HepG2 (cell line): Measurements from ENCODE around the gene TUT4. TPM values are rescaled to one million over a fixed set of nuclear protein-coding genes. Genes with fewer than 3 reads are reported as not detected.

Experiments used
- AKNA ChIP-seq: sonication (generic); formaldehyde crosslinking; IDR thresholded peaks from 2 replicates; pipeline ENCODE4 v1.4.0; 2020; ENCODE audit warnings: missing genetic modification reagents, borderline replicate concordance
- BATF2 ChIP-seq: sonication (generic); formaldehyde crosslinking; IDR thresholded peaks from 2 replicates; pipeline ENCODE4 v1.8.0; 2022; ENCODE audit warnings: mild to moderate bottlenecking, missing genetic modification reagents, moderate library complexity
- CEBPB ChIP-seq: IDR thresholded peaks from 2 replicates; pipeline ENCODE4 v1.6.1; 2011; ENCODE audit warnings: low read depth, low read length, improper control_type of control experiment, borderline replicate concordance
- GABPA ChIP-seq, 2 experiments: IDR thresholded peaks; 2 replicates each; pipeline ENCODE4 v1.6.1; 2011 to 2016; ENCODE audit warnings: low read depth in 2 of 2, low read length in 1 of 2, missing biosample characterization in 1 of 2, missing genetic modification characterization in 1 of 2
- GRHL1 ChIP-seq: sonication (generic); formaldehyde crosslinking; conservative IDR thresholded peaks from 2 replicates; pipeline ENCODE4 v1.8.0; 2022; ENCODE audit warnings: missing genetic modification reagents
- GTF2F1 ChIP-seq: fragments of 150-350 bp; IDR thresholded peaks from 2 replicates; pipeline ENCODE4 v1.6.1; 2014; ENCODE audit warnings: low read length
- HIVEP1 ChIP-seq: sonication (generic); formaldehyde crosslinking; IDR thresholded peaks from 2 replicates; pipeline ENCODE4 v1.4.0; 2020; ENCODE audit warnings: mild to moderate bottlenecking, missing genetic modification reagents
- HOXD1 ChIP-seq: sonication (generic); formaldehyde crosslinking; IDR thresholded peaks from 2 replicates; pipeline ENCODE4 v1.5.0; 2020; ENCODE audit warnings: missing genetic modification reagents
- KLF13 ChIP-seq: sonication (generic); formaldehyde crosslinking; IDR thresholded peaks from 2 replicates; pipeline ENCODE4 v1.4.0; 2020; ENCODE audit warnings: mild to moderate bottlenecking, missing genetic modification reagents
- NCOA1 ChIP-seq: sonication (generic); formaldehyde crosslinking; IDR thresholded peaks from 2 replicates; pipeline ENCODE4 v1.9.0; 2021; ENCODE audit warnings: missing genetic modification reagents
- SMAD9 ChIP-seq: sonication (generic); formaldehyde crosslinking; IDR thresholded peaks from 2 replicates; pipeline ENCODE4 v1.5.1; 2020; ENCODE audit warnings: mild to moderate bottlenecking, missing genetic modification reagents
- ZBTB3 ChIP-seq: sonication (generic); formaldehyde crosslinking; IDR thresholded peaks from 2 replicates; pipeline ENCODE4 v1.4.0; 2020; ENCODE audit warnings: low read depth, mild to moderate bottlenecking, moderate library complexity, missing genetic modification reagents, borderline replicate concordance
- ZBTB38 ChIP-seq: sonication (generic); formaldehyde crosslinking; IDR thresholded peaks from 2 replicates; pipeline ENCODE4 v1.5.1; 2020; ENCODE audit warnings: mild to moderate bottlenecking, missing genetic modification reagents
- ZNF251 ChIP-seq: sonication (generic); formaldehyde crosslinking; IDR thresholded peaks from 2 replicates; pipeline ENCODE4 v1.9.0; 2021; ENCODE audit warnings: mild to moderate bottlenecking, missing genetic modification reagents
- ZNF274 ChIP-seq: sonication (generic); formaldehyde crosslinking; IDR thresholded peaks from 2 replicates; pipeline ENCODE4 v1.5.1; 2020; ENCODE audit warnings: mild to moderate bottlenecking, missing genetic modification reagents
- ZNF337 ChIP-seq: sonication (generic); formaldehyde crosslinking; IDR thresholded peaks from 2 replicates; pipeline ENCODE4 v1.5.1; 2020; ENCODE audit warnings: missing genetic modification reagents, low read depth, mild to moderate bottlenecking, borderline replicate concordance
- ZNF431 ChIP-seq: sonication (generic); formaldehyde crosslinking; IDR thresholded peaks from 2 replicates; pipeline ENCODE4 v1.9.0; 2022; ENCODE audit warnings: missing genetic modification reagents, low read depth, mild to moderate bottlenecking, borderline replicate concordance
- ZNF703 ChIP-seq: sonication (generic); formaldehyde crosslinking; IDR thresholded peaks from 2 replicates; pipeline ENCODE4 v1.5.1; 2020; ENCODE audit warnings: missing genetic modification reagents, mild to moderate bottlenecking, moderate library complexity, borderline replicate concordance
- ZNF749 ChIP-seq: sonication (generic); formaldehyde crosslinking; IDR thresholded peaks from 2 replicates; pipeline ENCODE4 v1.8.0; 2022; ENCODE audit warnings: mild to moderate bottlenecking, missing genetic modification reagents, moderate library complexity, borderline replicate concordance
- ZNF780A ChIP-seq: sonication (generic); formaldehyde crosslinking; IDR thresholded peaks from 2 replicates; pipeline ENCODE4 v1.8.0; 2022; ENCODE audit warnings: mild to moderate bottlenecking, missing genetic modification reagents, moderate library complexity
- ZNF883 ChIP-seq: sonication (generic); formaldehyde crosslinking; IDR thresholded peaks from 2 replicates; pipeline ENCODE4 v1.5.1; 2020; ENCODE audit warnings: mild to moderate bottlenecking, missing genetic modification reagents; ENCODE audit errors: not compliant biosample characterization
- ZNF891 ChIP-seq: sonication (generic); formaldehyde crosslinking; IDR thresholded peaks from 2 replicates; pipeline ENCODE4 v1.5.0; 2020; ENCODE audit warnings: mild to moderate bottlenecking, missing genetic modification reagents
- ZSCAN12 ChIP-seq: sonication (generic); formaldehyde crosslinking; IDR thresholded peaks from 2 replicates; pipeline ENCODE4 v1.9.0; 2021; ENCODE audit warnings: mild to moderate bottlenecking, missing genetic modification reagents
- ZSCAN21 ChIP-seq: sonication (generic); formaldehyde crosslinking; IDR thresholded peaks from 2 replicates; pipeline ENCODE4 v1.8.0; 2022; ENCODE audit warnings: mild to moderate bottlenecking, missing genetic modification reagents, moderate library complexity, borderline replicate concordance
- polyA plus RNA-seq, 8 experiments: library from polyadenylated mRNA; depleted of rRNA in 3 of 8; stranded (reverse) in 7 of 8; unstranded in 1 of 8; fragments of >200 nt; fragmentation: Illumina TruSeq in 4 of 8; extraction: Trizol in 4 of 8; gene quantifications; 2 replicates each; pipeline versions ENCODE4 v1.2.1 to v1.2.3, GENCODE V29; 2011 to 2016; ENCODE audit warnings: low read depth in 4 of 8, missing spikeins in 1 of 8, mixed read lengths in 1 of 8; ENCODE audit not compliant: insufficient read depth in 1 of 8
- total RNA-seq, 5 experiments: library from RNA; depleted of rRNA; stranded (reverse); fragments of >200 nt; fragmentation: Illumina TruSeq; extraction: Trizol; gene quantifications; 2 replicates each; pipeline ENCODE4 v1.2.3, GENCODE V29; 2016; ENCODE audit warnings: low read depth in 1 of 5

The TUT4 gene
- total and polyA plus RNA-seq, 2 of the 13 experiments (the other 11 are each of a cell fraction or from before 2014, with no cell fraction given), result 44.7 to 53.5 TPM

- no peak for TF ChIP-seq GABPA (IDR thresholded peaks at IDR 0.05; ENCODE audit: low read depth, low read length)
- TF ChIP-seq GABPA (CRISPR knock-in tag; IDR thresholded peaks at IDR 0.05; ENCODE audit: low read depth), result no peak
- TF ChIP-seq ZNF883 (CRISPR knock-in tag), result no peak
- no peak for TF ChIP-seq NCOA1 (CRISPR knock-in tag)
- TF ChIP-seq SMAD9 (CRISPR knock-in tag), result no peak
- no peak for TF ChIP-seq HOXD1 (CRISPR knock-in tag)
- no peak for TF ChIP-seq ZNF891 (CRISPR knock-in tag)
- no peak for TF ChIP-seq ZNF703 (CRISPR knock-in tag)
- no peak for TF ChIP-seq GTF2F1
- TF ChIP-seq ZNF431 (CRISPR knock-in tag), result no peak
- no peak for TF ChIP-seq AKNA (CRISPR knock-in tag)
- peak; percentile 88 for TF ChIP-seq CEBPB
- no peak for TF ChIP-seq KLF13
- TF ChIP-seq ZBTB38 (CRISPR knock-in tag), result no peak
- no peak for TF ChIP-seq ZNF337 (CRISPR knock-in tag)
- no peak for TF ChIP-seq HIVEP1
- TF ChIP-seq ZSCAN21 (CRISPR knock-in tag), result no peak
- TF ChIP-seq ZNF251 (CRISPR knock-in tag), result no peak
- TF ChIP-seq BATF2 (CRISPR knock-in tag), result no peak
- TF ChIP-seq ZBTB3 (CRISPR knock-in tag), result no peak
- no peak for TF ChIP-seq GRHL1 (CRISPR knock-in tag)
- TF ChIP-seq ZNF274 (CRISPR knock-in tag), result no peak
- no peak for TF ChIP-seq ZSCAN12 (CRISPR knock-in tag)
- no peak for TF ChIP-seq ZNF749 (CRISPR knock-in tag)
- no peak for TF ChIP-seq ZNF780A (CRISPR knock-in tag)
These were observed 47.8 kb upstream of the TUT4 start (continued) for GRCh38 chr1:52600533-52601179.
